ENCODE results near the gene ARRB1. TPM values are rescaled to one million over a fixed set of nuclear protein-coding genes. Genes with fewer than 3 reads are reported as not detected.
"Not testable (repeated sequence)": the region's sequence is repeated elsewhere in the genome, so short reads cannot be mapped to it uniquely, and the experiment has no call there.

ARRB1 gene
- total RNA-seq, 2 experiments from 2014 or later, result 26.7 to 27.8 TPM

- Histone ChIP-seq H3K27ac (ENCODE audit: low read depth in 1 of 2, low read length in 2 of 2) (no peak overlapping the region), H3K4me1 (ENCODE audit: insufficient read depth, low read length) (peaks cover 63% of the 10 kb centered on the region), H3K36me3 (ENCODE audit: insufficient read depth, low read length) (peaks cover 2% of the 10 kb centered on the region), H3K4me3 (ENCODE audit: low read length) (no peak overlapping the region), H3K27me3 (ENCODE audit: control insufficient read depth in 1 of 2, insufficient read depth in 2 of 2, low read length in 2 of 2) (no peaks in the 10 kb centered on the region), H3K9me3 (ENCODE audit: control insufficient read depth in 1 of 2, insufficient read depth in 1 of 2, low read length in 2 of 2) (no peaks in the 10 kb centered on the region)
- Mint-ChIP-seq H3K27ac (peak overlapping the region; percentile 75), H3K36me3 (ENCODE audit: low read depth) (peaks cover 13% of the 10 kb centered on the region), H3K9me3 (no peaks in the 10 kb centered on the region), H3K4me1 (ENCODE audit: low read depth) (peaks cover 91% of the 10 kb centered on the region), H3K4me3 (no peak overlapping the region), H3K27me3 (no peaks in the 10 kb centered on the region)
- ATAC-seq (ENCODE audit: poor library complexity) (no peak), DNase-seq (no peak)
- ChIA-PET CTCF (interaction anchor here (1.3 kb wide), 1 partner anchor 19 kb away, joined by 4 read pairs; no protein-coding TSS in a partner anchor), POLR2A (interaction anchor here (0.6 kb wide), 1 partner anchor 87 kb away, joined by 3 read pairs; no protein-coding TSS in a partner anchor)
- TF ChIP-seq CTCF (IDR thresholded peaks at IDR 0.05), result no peak
- intact Hi-C loops (cut with DNase I, micrococcal nuclease), result loop anchor here in 1 of 2 experiments (2.0 kb wide), 1 partner anchor 16 kb away; no protein-coding TSS in a partner anchor
These were observed 18.2 kb downstream of the ARRB1 start for GRCh38 chr11:75333022-75333806.

GRCh38 chr11:75331761-75332160 is 19.7 kb downstream of the ARRB1 start:
- H3K4me3 Mint-ChIP-seq, result peak overlapping the region; percentile 15
- not testable (repeated sequence) for H3K27ac ChIP-seq (ENCODE audit: low read depth in 1 of 2, low read length in 2 of 2); ATAC-seq (ENCODE audit: poor library complexity); H3K4me3 ChIP-seq (ENCODE audit: low read length); H3K36me3 ChIP-seq (ENCODE audit: insufficient read depth, low read length); DNase-seq; H3K9me3 ChIP-seq (ENCODE audit: control insufficient read depth in 1 of 2, insufficient read depth in 1 of 2, low read length in 2 of 2); H3K27me3 Mint-ChIP-seq; H3K9me3 Mint-ChIP-seq; H3K27me3 ChIP-seq (ENCODE audit: control insufficient read depth in 1 of 2, insufficient read depth in 2 of 2, low read length in 2 of 2)
- H3K4me1 ChIP-seq (ENCODE audit: insufficient read depth, low read length), result peaks cover 50% of the 10 kb centered on the region
- ChIA-PET CTCF (interaction anchor here (1.3 kb wide), 1 partner anchor 20 kb away, joined by 4 read pairs; no protein-coding TSS in a partner anchor), POLR2A (interaction anchor here (3.3 kb wide), 1 partner anchor 9 kb away, joined by 33 read pairs; no protein-coding TSS in a partner anchor)
- peak overlapping the region; percentile 75 for H3K27ac Mint-ChIP-seq
- H3K4me1 Mint-ChIP-seq (ENCODE audit: low read depth), result peaks cover 82% of the 10 kb centered on the region
- intact Hi-C loops (cut with DNase I, micrococcal nuclease), result loop anchor here in 1 of 2 experiments (2.0 kb wide), 1 partner anchor 17 kb away; no protein-coding TSS in a partner anchor
- H3K36me3 Mint-ChIP-seq (ENCODE audit: low read depth), result peaks cover 17% of the 10 kb centered on the region

- H3K27ac ChIP-seq (ENCODE audit: low read depth in 1 of 2, low read length in 2 of 2); H3K36me3 ChIP-seq (ENCODE audit: insufficient read depth, low read length); H3K4me3 Mint-ChIP-seq; CTCF ChIA-PET; intact Hi-C loops (cut with DNase I, micrococcal nuclease); H3K4me3 ChIP-seq (ENCODE audit: low read length); H3K9me3 ChIP-seq (ENCODE audit: control insufficient read depth in 1 of 2, insufficient read depth in 1 of 2, low read length in 2 of 2); H3K27me3 ChIP-seq (ENCODE audit: control insufficient read depth in 1 of 2, insufficient read depth in 2 of 2, low read length in 2 of 2); H3K9me3 Mint-ChIP-seq; DNase-seq; ATAC-seq (ENCODE audit: poor library complexity); H3K27me3 Mint-ChIP-seq: not testable (repeated sequence)
- POLR2A ChIA-PET, result interaction anchor here (2.9 to 3.3 kb wide), 2 partner anchors 9 to 55 kb away, joined by 19 to 33 read pairs; no protein-coding TSS in a partner anchor
- Mint-ChIP-seq H3K36me3 (ENCODE audit: low read depth) (peaks cover 17% of the 10 kb centered on the region), H3K27ac (peak overlapping the region; percentile 75), H3K4me1 (ENCODE audit: low read depth) (peaks cover 82% of the 10 kb centered on the region)
- H3K4me1 ChIP-seq (ENCODE audit: insufficient read depth, low read length), result peaks cover 55% of the 10 kb centered on the region
These were observed 20.2 kb downstream of the ARRB1 start for GRCh38 chr11:75331304-75331703.

- Mint-ChIP-seq H3K27ac (peak overlapping the region; percentile 96), H3K4me1 (ENCODE audit: low read depth) (peaks cover 82% of the 10 kb centered on the region), H3K36me3 (ENCODE audit: low read depth) (peaks cover 17% of the 10 kb centered on the region)
- H3K27me3 Mint-ChIP-seq; H3K36me3 ChIP-seq (ENCODE audit: insufficient read depth, low read length); H3K27ac ChIP-seq (ENCODE audit: low read depth in 1 of 2, low read length in 2 of 2); H3K9me3 Mint-ChIP-seq; DNase-seq; H3K27me3 ChIP-seq (ENCODE audit: control insufficient read depth in 1 of 2, insufficient read depth in 2 of 2, low read length in 2 of 2); H3K4me3 ChIP-seq (ENCODE audit: low read length); H3K4me3 Mint-ChIP-seq; intact Hi-C loops (cut with DNase I, micrococcal nuclease); H3K9me3 ChIP-seq (ENCODE audit: control insufficient read depth in 1 of 2, insufficient read depth in 1 of 2, low read length in 2 of 2); ATAC-seq (ENCODE audit: poor library complexity): not testable (repeated sequence)
- peaks cover 57% of the 10 kb centered on the region for H3K4me1 ChIP-seq (ENCODE audit: insufficient read depth, low read length)
- CTCF ChIA-PET, result interaction anchor here (2.1 kb wide), 1 partner anchor 54 kb away, joined by 8 read pairs; no protein-coding TSS in a partner anchor
- POLR2A ChIA-PET, result interaction anchor here (0.7 to 3.3 kb wide), 4 partner anchors 10 to 55 kb away, joined by 3 to 33 read pairs (median 11); no protein-coding TSS in a partner anchor
These were observed 20.6 kb downstream of the ARRB1 start for GRCh38 chr11:75330886-75331285.

Data from CD4-positive, alpha-beta T cell (primary cell).